ENCODE results near the gene RBBP4.
A peak's percentile ranks its signal among the peaks of the same experiment; 100 is the strongest.

RBBP4 gene

DNA sequence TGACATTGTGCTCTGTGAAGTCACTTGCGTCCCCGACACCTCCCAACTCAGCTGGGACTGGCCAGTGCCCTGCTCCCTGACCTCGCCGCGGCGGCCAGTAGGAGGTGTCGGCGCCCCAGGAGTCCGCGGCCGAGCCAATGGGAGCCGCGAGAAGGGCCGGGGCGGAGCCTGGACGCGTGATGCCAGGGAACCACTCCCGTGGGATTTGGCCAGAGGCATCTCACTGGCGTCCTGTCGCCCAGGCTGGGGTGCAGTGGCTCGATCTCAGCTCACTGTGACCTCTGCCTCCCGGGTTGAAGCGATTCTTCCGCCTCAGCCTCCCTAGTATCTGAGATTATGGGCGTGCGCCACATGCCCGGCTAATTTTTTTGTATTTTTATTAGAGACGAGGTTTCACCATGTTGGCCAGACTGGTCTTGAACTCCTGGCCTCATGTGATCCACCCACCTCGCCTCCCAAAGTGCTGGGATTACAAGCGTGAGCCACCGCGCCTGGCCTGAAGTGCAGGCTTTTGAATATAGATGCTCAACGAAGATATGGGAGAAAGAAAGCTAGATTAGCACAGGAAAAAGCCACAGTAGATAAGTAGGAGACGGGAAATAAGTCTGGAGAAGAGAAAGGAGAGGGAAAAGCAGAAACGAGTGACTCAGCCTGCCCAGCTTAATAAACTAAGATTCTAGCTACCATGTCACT lies 38.7 kb upstream of the RBBP4 start (continued):
- TF ChIP-seq WT1 (tag by site-specific recombination; IDR thresholded peaks at IDR 0.05), result peak; percentile 63; the same call in 1 of the 2 replicates
- no peak for TF ChIP-seq ZBTB1 (tag by site-specific recombination; IDR thresholded peaks at IDR 0.05)
- no peak for TF ChIP-seq ZBTB8A (tag by site-specific recombination; IDR thresholded peaks at IDR 0.05)
- no peak for TF ChIP-seq ZNF530 (tag by site-specific recombination; IDR thresholded peaks at IDR 0.05; ENCODE audit: low read depth)
- TF ChIP-seq ZNF174 (tag by site-specific recombination; IDR thresholded peaks at IDR 0.05), result no peak
- TF ChIP-seq ZNF214 (tag by site-specific recombination; IDR thresholded peaks at IDR 0.05; ENCODE audit: borderline replicate concordance), result no peak
- no peak for TF ChIP-seq ZNF426 (tag by site-specific recombination; IDR thresholded peaks at IDR 0.05)
- no peak for TF ChIP-seq ZNF791 (tag by site-specific recombination; IDR thresholded peaks at IDR 0.05)
- TF ChIP-seq ZNF324 (tag by site-specific recombination; IDR thresholded peaks at IDR 0.05), result 0 out of 2 replicates have a peak, but pooled peaks have one; percentile 39
- TF ChIP-seq, protein P1, sequence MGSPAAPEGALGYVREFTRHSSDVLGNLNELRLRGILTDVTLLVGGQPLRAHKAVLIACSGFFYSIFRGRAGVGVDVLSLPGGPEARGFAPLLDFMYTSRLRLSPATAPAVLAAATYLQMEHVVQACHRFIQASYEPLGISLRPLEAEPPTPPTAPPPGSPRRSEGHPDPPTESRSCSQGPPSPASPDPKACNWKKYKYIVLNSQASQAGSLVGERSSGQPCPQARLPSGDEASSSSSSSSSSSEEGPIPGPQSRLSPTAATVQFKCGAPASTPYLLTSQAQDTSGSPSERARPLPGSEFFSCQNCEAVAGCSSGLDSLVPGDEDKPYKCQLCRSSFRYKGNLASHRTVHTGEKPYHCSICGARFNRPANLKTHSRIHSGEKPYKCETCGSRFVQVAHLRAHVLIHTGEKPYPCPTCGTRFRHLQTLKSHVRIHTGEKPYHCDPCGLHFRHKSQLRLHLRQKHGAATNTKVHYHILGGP (tag by site-specific recombination; IDR thresholded peaks at IDR 0.05), result no peak
- TF ChIP-seq ZNF354C (tag by site-specific recombination; IDR thresholded peaks at IDR 0.05; ENCODE audit: borderline replicate concordance, low read depth), result no peak
- no peak for TF ChIP-seq TCF7L2 (IDR thresholded peaks at IDR 0.05; ENCODE audit: borderline replicate concordance, low read depth, low read length)
- no peak for TF ChIP-seq ZNF302 (tag by site-specific recombination; IDR thresholded peaks at IDR 0.05; ENCODE audit: low read depth)
- TF ChIP-seq, protein P2, sequence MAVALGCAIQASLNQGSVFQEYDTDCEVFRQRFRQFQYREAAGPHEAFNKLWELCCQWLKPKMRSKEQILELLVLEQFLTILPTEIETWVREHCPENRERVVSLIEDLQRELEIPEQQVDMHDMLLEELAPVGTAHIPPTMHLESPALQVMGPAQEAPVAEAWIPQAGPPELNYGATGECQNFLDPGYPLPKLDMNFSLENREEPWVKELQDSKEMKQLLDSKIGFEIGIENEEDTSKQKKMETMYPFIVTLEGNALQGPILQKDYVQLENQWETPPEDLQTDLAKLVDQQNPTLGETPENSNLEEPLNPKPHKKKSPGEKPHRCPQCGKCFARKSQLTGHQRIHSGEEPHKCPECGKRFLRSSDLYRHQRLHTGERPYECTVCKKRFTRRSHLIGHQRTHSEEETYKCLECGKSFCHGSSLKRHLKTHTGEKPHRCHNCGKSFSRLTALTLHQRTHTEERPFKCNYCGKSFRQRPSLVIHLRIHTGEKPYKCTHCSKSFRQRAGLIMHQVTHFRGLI (tag by site-specific recombination; IDR thresholded peaks at IDR 0.05), result no peak
- no peak for TF ChIP-seq YY1 (tag by site-specific recombination; IDR thresholded peaks at IDR 0.05)
- no peak for TF ChIP-seq HOXA7 (CRISPR knock-in tag; IDR thresholded peaks at IDR 0.05; ENCODE audit: borderline replicate concordance)
- TF ChIP-seq ZNF138 (tag by site-specific recombination; IDR thresholded peaks at IDR 0.05; ENCODE audit: borderline replicate concordance), result no peak
- no peak for TF ChIP-seq ZNF521 (tag by site-specific recombination; IDR thresholded peaks at IDR 0.05)
- TF ChIP-seq ZNF10 (tag by site-specific recombination; IDR thresholded peaks at IDR 0.05), result peak; percentile 42; the same call in 1 of the 2 replicates
- TF ChIP-seq PRDM1 (tag by site-specific recombination; IDR thresholded peaks at IDR 0.05), result peak; percentile 95
- TF ChIP-seq FEZF1 (tag by site-specific recombination; IDR thresholded peaks at IDR 0.05), result no peak
- no peak for TF ChIP-seq HOXC10 (CRISPR knock-in tag; IDR thresholded peaks at IDR 0.05)
- TF ChIP-seq, protein P3, sequence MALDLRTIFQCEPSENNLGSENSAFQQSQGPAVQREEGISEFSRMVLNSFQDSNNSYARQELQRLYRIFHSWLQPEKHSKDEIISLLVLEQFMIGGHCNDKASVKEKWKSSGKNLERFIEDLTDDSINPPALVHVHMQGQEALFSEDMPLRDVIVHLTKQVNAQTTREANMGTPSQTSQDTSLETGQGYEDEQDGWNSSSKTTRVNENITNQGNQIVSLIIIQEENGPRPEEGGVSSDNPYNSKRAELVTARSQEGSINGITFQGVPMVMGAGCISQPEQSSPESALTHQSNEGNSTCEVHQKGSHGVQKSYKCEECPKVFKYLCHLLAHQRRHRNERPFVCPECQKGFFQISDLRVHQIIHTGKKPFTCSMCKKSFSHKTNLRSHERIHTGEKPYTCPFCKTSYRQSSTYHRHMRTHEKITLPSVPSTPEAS (tag by site-specific recombination; IDR thresholded peaks at IDR 0.05), result no peak
- TF ChIP-seq, protein P4, sequence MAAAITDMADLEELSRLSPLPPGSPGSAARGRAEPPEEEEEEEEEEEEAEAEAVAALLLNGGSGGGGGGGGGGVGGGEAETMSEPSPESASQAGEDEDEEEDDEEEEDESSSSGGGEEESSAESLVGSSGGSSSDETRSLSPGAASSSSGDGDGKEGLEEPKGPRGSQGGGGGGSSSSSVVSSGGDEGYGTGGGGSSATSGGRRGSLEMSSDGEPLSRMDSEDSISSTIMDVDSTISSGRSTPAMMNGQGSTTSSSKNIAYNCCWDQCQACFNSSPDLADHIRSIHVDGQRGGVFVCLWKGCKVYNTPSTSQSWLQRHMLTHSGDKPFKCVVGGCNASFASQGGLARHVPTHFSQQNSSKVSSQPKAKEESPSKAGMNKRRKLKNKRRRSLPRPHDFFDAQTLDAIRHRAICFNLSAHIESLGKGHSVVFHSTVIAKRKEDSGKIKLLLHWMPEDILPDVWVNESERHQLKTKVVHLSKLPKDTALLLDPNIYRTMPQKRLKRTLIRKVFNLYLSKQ (tag by site-specific recombination; IDR thresholded peaks at IDR 0.05; ENCODE audit: borderline replicate concordance), result no peak
- no peak for TF ChIP-seq ZNF654 (tag by site-specific recombination; IDR thresholded peaks at IDR 0.05; ENCODE audit: low read depth)
- TF ChIP-seq ZNF394 (tag by site-specific recombination; IDR thresholded peaks at IDR 0.05; ENCODE audit: borderline replicate concordance), result 0 out of 2 replicates have a peak, but pooled peaks have one; percentile 44
- TF ChIP-seq, protein P5, sequence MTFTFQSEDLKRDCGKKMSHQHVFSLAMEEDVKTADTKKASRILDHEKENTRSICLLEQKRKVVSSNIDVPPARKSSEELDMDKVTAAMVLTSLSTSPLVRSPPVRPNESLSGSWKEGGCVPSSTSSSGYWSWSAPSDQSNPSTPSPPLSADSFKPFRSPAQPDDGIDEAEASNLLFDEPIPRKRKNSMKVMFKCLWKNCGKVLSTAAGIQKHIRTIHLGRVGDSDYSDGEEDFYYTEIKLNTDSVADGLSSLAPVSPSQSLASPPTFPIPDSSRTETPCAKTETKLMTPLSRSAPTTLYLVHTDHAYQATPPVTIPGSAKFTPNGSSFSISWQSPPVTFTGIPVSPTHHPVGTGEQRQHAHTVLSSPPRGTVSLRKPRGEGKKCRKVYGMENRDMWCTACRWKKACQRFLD (tag by site-specific recombination; IDR thresholded peaks at IDR 0.05), result no peak
- no peak for TF ChIP-seq ZNF610 (tag by site-specific recombination; IDR thresholded peaks at IDR 0.05; ENCODE audit: borderline replicate concordance)
- no peak for TF ChIP-seq ZNF555 (tag by site-specific recombination; conservative IDR thresholded peaks at IDR 0.05)
- TF ChIP-seq ZNF157 (tag by site-specific recombination; IDR thresholded peaks at IDR 0.05), result no peak
- no peak for TF ChIP-seq ZNF341 (tag by site-specific recombination; IDR thresholded peaks at IDR 0.05; ENCODE audit: low read depth)
- peak; percentile 73; the same call in 1 of the 2 replicates for TF ChIP-seq ZNF501 (tag by site-specific recombination; IDR thresholded peaks at IDR 0.05)
- no peak for TF ChIP-seq ZNF544 (tag by site-specific recombination; IDR thresholded peaks at IDR 0.05)

Measured in HEK293 (cell line).